GM10248 (cell line): ENCODE data around the gene ERP27.

Source experiments
- CTCF ChIA-PET: fragments of 300-600 bp; sonication (Branson Sonifier 250); formaldehyde crosslinking; extraction: SDS; loops from one replicate; lab custom pipeline; 2021; ENCODE audit warnings: antibody characterized with exemption; lab: Yijun Ruan, JAX
- POLR2A ChIA-PET: fragments of 350-650 bp; sonication (Branson Sonifier 250); formaldehyde crosslinking; extraction: SDS; loops from one replicate; lab custom pipeline; 2020; ENCODE audit warnings: antibody characterized with exemption; lab: Yijun Ruan, JAX
- DNase-seq: peaks from one replicate; pipeline ENCODE4 v3.0.0; 2012; ENCODE audit errors: extremely low spot score
- CTCF ChIP-seq: IDR thresholded peaks from 2 replicates; pipeline ENCODE4 v1.5.1; 2012; ENCODE audit warnings: mild to moderate bottlenecking, low read depth; ENCODE audit errors: extremely low read depth, missing control alignments, control extremely low read depth

Gene ERP27

DNA sequence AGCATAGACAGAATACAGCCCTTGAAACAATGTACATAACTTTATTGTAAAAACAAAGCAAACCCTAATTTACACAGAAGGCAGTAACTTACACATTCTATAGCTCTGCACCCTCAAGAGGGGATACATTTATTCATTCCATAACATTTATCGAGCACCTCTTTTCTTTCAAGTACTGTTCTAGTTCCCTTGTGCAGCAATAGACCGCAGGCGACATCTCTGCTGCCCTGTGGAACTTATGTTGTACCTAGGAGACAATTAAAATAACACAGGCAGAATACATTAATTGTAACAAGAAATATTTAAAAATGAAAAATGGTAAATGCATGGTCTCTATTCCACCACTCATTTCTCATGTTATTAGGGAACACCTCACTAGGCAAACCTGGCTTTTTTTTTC is 24.5 kb upstream of the ERP27 start:
- no peak for DNase-seq
- no peak for TF ChIP-seq CTCF
- ChIA-PET POLR2A (no interaction called here), CTCF (interaction anchor here (1.7 kb wide), 1 partner anchor 34 kb away, joined by 5 read pairs; no protein-coding TSS in a partner anchor)

DNA sequence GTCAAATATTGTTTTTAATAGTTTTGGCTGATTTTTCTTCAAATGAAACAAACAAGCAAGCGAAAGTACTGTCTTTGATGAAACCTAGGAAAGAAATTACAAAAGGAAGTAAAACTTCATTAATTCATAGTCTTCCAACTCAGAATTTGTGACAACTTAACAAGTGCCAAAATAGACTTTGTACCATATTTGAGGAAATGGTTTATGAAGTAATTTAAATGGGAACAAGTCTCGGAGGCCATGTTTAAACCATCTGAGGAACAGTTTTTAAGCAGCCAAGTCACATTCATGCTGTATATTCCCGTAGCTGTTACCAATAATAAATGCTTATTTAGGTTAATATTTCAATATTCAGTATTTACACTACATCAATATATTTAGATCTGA is 23.8 kb upstream of the ERP27 start:
- POLR2A ChIA-PET, result no interaction called here
- CTCF ChIA-PET, result interaction anchor here (1.1 to 1.7 kb wide), 2 partner anchors 11 to 34 kb away, joined by 4 to 5 read pairs; no protein-coding TSS in a partner anchor
- DNase-seq, result no peak
- no peak for TF ChIP-seq CTCF

- ChIA-PET CTCF (interaction anchor here (1.1 to 1.7 kb wide), 2 partner anchors 10 to 35 kb away, joined by 4 to 5 read pairs; no protein-coding TSS in a partner anchor), POLR2A (no interaction called here)
- peak; percentile 45 for DNase-seq
These were observed 23.3 kb upstream of the ERP27 start, which contains the start of gene ARHGDIB for GRCh38 chr12:14961466-14962152. Gene ARHGDIB, minus strand, starts transcription at chr12:14961601. Its CDS starts 10,889 bp downstream, at chr12:14950712.

DNA sequence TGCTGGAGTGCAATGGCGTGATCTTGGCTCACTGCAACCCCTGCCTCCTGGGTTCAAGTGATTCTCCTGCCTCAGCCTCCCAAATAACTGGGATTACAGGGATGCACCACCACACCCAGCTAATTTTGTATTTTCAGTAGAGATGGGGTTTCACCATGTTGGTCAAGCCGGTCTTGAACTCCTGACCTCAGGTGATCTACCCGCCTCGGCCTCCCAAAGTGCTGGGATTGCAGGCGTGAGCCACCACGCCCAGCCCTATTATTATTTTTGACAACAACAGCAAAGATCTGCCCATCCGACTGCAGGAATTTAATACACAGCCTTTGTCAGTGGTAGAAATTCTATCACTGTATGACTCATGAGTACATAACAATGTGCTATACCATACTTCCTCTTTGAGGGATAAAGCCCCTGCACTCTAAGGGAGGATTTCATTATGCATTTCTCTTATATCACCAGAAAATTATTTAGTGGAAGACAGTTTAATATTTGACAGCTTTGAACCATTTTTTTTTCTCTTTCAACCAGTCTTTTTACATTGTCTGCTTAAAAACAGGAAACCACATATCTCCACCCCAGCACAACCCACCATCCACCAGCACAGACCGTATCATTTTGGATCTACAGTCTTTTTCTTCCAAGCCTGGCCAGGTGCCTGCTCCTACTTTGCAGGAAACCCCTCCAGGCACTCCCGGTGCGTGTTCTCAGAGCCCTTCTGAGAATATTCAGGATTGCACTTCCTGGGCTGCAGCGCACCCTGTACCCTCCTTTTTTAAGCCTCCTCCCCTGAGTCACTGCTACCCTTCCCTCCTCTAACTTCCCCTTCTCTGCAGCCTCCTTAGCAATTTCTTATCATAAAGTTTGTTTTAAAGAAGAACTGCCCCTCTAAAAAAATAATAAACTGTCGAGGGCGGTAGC is 22.5 kb upstream of the ERP27 start:
- DNase-seq, result no peak
- ChIA-PET POLR2A (no interaction called here), CTCF (interaction anchor here (1.1 to 1.7 kb wide), 2 partner anchors 9 to 36 kb away, joined by 4 to 5 read pairs; no protein-coding TSS in a partner anchor)
- TF ChIP-seq CTCF, result no peak

More at GRCh38 chr12:14961466-14962152, 23.3 kb upstream of the ERP27 start, which contains the start of gene ARHGDIB:
- TF ChIP-seq CTCF, result no peak

GRCh38 chr12:14959916-14960496 is 21.7 kb upstream of the ERP27 start:
- DNase-seq, result no peak
- CTCF ChIA-PET, result interaction anchor here (0.7 to 1.3 kb wide), 2 partner anchors 15 to 21 kb away, joined by 3 read pairs; no protein-coding TSS in a partner anchor
- TF ChIP-seq CTCF, result no peak
- POLR2A ChIA-PET, result no interaction called here

DNA sequence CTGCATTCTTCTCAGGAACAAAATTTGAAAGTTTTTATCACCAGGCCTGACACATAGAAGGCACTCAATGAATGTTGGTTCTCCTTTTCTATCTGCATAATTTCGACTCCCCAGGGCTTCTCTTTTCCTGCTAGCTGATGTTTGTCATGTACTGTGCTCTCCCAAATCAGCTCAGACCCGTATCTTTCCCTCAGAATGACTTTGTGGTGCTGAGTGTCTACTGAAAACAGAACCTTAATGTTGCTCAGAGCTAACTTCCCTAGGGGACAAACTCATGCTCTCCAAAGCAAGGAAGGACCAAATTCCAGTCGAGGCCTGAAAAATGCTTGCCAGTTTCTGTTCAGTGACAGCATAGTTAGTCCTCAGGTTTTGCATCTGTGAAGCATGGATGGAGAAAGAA is 21.1 kb upstream of the ERP27 start:
- ChIA-PET POLR2A (interaction anchor here (1.8 kb wide), 1 partner anchor 189 kb away, joined by 8 read pairs; a partner anchor contains a TSS), CTCF (interaction anchor here (0.7 to 1.3 kb wide), 3 partner anchors 11 to 21 kb away, joined by 3 to 6 read pairs (median 3); no protein-coding TSS in a partner anchor)
- no peak for TF ChIP-seq CTCF
- DNase-seq, result no peak
